Amygdala (tissue), 56 donors: Measurements from ENCODE around the gene KRT83.
"Not testable (repeated sequence)": the region's sequence is repeated elsewhere in the genome, so short reads cannot be mapped to it uniquely, and the experiment has no call there.

Experiments used
- DNase-seq, 56 donors: peaks; one replicate each; lab custom pipeline; 2025; lab: John Stamatoyannopoulos, UW

The KRT83 gene

GRCh38 chr12:52334185-52334584 is 13.0 kb upstream of the KRT83 start:
- DNase-seq: no peak

GRCh38 chr12:52333321-52333720 is 12.1 kb upstream of the KRT83 start:
- no peak for DNase-seq

- no peak for DNase-seq
Observed at GRCh38 chr12:52332381-52332780, 11.2 kb upstream of the KRT83 start.

GRCh38 chr12:52331833-52332232 is 10.6 kb upstream of the KRT83 start:
- no peak for DNase-seq

GRCh38 chr12:52331039-52331438 is 9.8 kb upstream of the KRT83 start:
- no peak for DNase-seq

- DNase-seq: no peak
Observed at GRCh38 chr12:52327830-52328500, 6.8 kb upstream of the KRT83 start.

- peak in 50 of 56 donors; percentile 12 to 82 (median 44) for DNase-seq
Observed at GRCh38 chr12:52327052-52327829, 6.0 kb upstream of the KRT83 start.

- DNase-seq: no peak
Observed at GRCh38 chr12:52324153-52324444, 2.9 kb upstream of the KRT83 start.

- no peak for DNase-seq
Observed at GRCh38 chr12:52323416-52324152, 2.4 kb upstream of the KRT83 start.

GRCh38 chr12:52323001-52323400 is 1.8 kb upstream of the KRT83 start:
- no peak for DNase-seq

- DNase-seq: no peak
Observed at GRCh38 chr12:52322069-52322468, 871 bp upstream of the KRT83 start.

GRCh38 chr12:52321418-52321817 is 220 bp upstream of the KRT83 start:
- DNase-seq: peak in 20 of 56 donors; percentile 3 to 52 (median 28)

- no peak for DNase-seq
Observed at GRCh38 chr12:52319097-52319496, 2.1 kb downstream of the KRT83 start.

GRCh38 chr12:52318241-52318990 is 2.8 kb downstream of the KRT83 start:
- DNase-seq: no peak

GRCh38 chr12:52317468-52318052 is 3.6 kb downstream of the KRT83 start:
- DNase-seq: no peak

- no peak for DNase-seq
Observed at GRCh38 chr12:52316701-52317100, 4.5 kb downstream of the KRT83 start.

GRCh38 chr12:52316290-52316689 is 4.9 kb downstream of the KRT83 start:
- no peak for DNase-seq

GRCh38 chr12:52315721-52316120 is 5.5 kb downstream of the KRT83 start:
- not testable (repeated sequence) for DNase-seq

- no peak for DNase-seq
Observed at GRCh38 chr12:52314511-52314910, 6.7 kb downstream of the KRT83 start.

- DNase-seq: no peak
Observed at GRCh38 chr12:52313926-52314325, 7.3 kb downstream of the KRT83 start.

GRCh38 chr12:52313461-52313860 is 7.7 kb downstream of the KRT83 start:
- DNase-seq: no peak
